LNCAP (cell line): Measurements from ENCODE around the gene CKAP4.

Source experiments
- TF ChIP-seq, protein P1 (sequence below): fragments of 450-650 bp; IDR thresholded peaks from 2 replicates; pipeline ENCODE4 v1.5.1; 2017; ENCODE audit warnings: mild to moderate bottlenecking

Gene CKAP4

DNA sequence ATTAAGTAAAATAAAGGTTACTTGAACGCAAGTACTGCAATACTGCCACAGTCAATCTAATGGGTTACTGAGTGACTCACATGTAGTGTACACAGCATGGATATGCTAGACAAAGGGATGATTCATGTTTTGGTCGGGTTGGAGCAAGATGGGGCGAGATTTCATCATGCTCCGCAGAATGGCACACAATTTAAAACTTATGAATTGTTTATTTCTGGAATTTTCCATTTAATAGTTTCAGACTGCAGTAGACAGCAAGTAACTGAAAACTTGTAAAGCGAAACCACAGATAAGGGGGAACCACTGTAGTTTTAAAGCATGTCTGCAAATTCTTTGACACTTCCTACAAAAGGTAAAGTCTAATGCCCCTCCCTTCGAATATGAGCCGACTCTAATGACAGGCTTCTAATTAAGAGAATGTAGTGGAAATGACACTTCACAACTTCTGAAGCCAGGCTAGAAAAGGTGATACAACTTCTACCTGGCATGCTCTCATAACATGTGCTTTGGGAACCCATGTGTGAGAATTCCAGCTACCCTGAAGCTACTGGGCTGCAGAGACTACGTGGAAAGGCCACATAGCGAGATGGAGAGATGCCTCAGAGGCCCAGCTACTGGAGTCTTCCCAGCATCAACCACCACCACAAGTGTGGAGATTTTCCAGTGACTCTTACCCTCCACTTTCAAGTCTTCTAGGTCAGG lies 40.8 kb upstream of the CKAP4 start:
- TF ChIP-seq, protein P1, sequence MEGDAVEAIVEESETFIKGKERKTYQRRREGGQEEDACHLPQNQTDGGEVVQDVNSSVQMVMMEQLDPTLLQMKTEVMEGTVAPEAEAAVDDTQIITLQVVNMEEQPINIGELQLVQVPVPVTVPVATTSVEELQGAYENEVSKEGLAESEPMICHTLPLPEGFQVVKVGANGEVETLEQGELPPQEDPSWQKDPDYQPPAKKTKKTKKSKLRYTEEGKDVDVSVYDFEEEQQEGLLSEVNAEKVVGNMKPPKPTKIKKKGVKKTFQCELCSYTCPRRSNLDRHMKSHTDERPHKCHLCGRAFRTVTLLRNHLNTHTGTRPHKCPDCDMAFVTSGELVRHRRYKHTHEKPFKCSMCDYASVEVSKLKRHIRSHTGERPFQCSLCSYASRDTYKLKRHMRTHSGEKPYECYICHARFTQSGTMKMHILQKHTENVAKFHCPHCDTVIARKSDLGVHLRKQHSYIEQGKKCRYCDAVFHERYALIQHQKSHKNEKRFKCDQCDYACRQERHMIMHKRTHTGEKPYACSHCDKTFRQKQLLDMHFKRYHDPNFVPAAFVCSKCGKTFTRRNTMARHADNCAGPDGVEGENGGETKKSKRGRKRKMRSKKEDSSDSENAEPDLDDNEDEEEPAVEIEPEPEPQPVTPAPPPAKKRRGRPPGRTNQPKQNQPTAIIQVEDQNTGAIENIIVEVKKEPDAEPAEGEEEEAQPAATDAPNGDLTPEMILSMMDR: no peak

DNA sequence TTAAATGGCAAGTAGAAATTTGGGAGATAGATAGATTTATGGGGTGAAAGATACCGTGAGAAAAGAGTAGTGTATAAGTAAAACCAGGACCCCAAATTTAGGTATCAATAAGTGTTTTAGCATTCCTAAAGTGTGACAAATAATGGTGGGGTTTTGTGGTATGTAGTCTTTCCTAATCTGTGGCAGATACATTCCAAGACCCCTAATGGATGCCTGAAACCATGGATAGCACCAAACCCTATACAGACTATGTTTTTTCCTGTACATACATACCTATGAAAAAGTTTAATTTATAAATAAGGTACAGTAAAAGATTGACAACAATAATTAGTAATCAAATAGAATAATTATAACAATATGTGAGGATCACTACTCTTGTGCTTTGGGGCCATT lies 40.3 kb upstream of the CKAP4 start:
- TF ChIP-seq, protein P1: no peak

DNA sequence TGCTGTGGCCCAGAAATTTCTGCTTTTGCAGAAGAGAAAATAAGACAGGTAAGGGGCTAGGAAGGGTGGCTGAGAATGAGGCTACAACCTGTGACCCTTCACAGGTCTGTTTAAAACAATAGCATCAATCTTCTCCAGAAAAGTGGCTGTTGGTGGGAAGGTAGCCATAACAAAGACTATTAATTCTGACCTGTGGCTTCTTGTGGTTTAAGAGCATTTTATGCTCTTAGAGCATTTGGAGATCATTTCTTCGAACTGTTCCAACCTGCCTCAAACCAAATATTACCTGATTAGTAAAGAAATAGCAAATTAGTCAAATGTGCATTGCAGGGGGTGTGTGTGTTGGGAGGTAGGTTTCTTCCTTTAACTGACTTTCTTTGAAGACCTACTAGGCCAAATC lies 39.5 kb upstream of the CKAP4 start:
- TF ChIP-seq, protein P1: no peak

DNA sequence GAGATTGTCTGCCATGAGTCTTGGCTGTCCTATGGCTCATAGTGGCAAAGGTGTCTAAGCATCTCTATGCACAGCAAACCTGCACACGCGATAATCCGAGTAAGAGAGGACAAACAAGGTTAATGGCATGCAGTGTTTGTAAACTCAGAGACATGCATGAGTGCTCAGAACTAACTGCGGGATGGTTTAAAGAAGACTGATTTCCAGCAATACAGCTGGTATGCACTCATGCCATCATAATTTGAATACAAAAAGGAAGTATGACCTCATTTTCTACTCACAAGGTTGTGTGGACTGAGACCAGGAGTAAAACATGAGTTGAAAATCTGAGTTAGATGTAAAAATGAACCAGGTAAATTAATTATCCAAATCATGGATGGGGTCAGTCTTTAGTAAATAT lies 38.2 kb upstream of the CKAP4 start:
- TF ChIP-seq, protein P1: no peak

DNA sequence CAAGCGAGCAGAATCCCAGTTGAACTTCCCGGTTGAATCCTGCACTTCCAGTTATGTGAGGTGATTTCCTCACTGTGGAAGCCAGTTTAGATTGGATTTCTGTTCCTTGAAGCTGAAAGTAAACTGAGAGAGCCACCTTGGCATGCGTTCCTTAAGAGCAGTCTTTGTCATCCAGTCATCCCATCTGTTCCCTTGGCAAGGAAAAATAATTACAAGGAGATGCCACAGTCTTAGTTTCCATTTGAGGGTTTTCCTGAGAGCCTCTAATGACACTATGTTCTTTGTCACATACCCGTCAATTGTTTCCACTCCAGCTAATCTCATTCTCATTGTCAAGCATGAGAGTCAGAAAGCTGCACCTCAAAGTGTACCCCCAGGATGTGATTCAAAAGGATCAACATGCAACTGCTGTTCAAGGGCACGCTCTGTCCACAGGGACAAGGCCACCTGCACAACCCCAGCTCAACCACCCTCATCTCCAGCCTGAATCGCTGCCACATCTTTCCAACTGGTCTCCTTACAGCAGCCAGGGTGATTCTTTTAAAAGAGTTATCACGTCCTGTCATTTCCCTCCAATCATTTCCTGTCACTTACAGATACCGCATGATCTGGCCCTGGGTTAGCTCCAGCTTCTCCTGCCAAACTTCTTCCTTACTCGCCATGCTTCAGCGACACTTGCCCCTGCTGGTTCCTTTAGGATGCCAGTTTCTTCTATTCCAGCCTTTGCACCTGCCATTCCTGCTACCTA lies 36.7 kb upstream of the CKAP4 start:
- TF ChIP-seq, protein P1: no peak

DNA sequence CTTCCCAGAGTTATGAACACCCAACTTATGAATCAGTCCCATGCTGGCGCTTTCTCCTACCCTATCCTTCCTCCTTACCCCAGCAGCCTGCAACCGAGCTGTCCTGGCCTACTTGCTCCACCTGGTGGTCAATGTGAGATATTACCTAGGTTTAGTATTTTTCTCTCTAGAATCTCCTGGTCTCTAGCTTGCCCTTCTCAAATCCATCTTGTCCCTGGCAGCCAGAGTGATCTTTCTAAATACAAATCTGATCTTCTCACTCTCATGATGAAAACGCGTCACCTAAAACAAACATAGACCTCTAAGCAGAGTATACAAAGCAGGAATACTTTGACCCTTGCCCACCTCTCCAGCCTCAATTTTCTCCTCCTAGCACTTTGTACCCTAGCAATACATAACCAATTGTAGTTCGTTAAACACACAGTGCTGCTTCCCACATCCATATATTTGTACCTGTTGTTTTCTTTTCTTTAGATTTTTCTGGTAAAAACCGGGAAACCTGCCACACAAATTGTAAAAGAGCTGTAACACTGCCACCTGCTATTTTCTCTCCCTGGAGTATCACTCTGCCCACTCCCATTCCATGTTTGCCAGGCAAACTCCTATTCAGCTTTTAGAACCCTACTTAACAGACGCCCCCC lies 34.8 kb upstream of the CKAP4 start:
- TF ChIP-seq, protein P1: peak; percentile 64

DNA sequence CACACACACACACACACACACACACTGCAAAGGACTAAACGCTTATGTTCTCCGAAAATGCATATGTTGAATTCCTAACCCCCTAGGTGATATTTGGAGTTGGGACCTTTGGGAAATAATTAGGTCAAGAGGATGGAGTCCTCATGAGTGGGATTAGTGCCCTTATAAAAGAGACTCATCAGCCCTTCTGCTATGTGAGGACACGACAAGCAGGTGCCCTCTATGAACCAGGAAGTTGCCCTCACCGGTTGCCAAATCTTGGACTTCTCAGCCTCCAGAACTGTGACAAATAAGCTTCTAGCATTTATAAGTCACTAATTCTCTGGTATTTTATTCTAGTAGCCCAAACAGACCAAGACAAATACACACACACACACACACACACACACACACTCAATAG lies 34.0 kb upstream of the CKAP4 start:
- TF ChIP-seq, protein P1: no peak
